ENCODE data around the gene IL17REL.

DNA sequence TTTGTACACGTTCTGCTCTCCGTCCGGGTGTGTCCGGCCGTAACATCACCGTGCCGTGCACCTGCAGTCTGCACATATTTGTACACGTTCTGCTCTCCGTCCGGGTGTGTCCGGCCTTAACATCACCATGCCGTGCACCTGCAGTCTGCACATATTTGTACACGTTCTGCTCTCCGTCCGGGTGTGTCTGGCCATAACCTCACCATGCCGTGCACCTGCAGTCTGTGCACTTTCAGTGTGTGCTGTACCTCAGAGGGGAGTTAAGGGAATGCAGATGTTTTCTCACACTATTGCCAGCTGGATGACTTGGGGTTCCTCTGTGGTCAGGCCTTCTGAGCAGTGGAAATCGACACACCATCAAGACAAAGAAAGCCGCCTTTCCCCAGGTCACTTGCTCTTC, 41.3 kb upstream of the IL17REL start:
- TF ChIP-seq, protein P1, sequence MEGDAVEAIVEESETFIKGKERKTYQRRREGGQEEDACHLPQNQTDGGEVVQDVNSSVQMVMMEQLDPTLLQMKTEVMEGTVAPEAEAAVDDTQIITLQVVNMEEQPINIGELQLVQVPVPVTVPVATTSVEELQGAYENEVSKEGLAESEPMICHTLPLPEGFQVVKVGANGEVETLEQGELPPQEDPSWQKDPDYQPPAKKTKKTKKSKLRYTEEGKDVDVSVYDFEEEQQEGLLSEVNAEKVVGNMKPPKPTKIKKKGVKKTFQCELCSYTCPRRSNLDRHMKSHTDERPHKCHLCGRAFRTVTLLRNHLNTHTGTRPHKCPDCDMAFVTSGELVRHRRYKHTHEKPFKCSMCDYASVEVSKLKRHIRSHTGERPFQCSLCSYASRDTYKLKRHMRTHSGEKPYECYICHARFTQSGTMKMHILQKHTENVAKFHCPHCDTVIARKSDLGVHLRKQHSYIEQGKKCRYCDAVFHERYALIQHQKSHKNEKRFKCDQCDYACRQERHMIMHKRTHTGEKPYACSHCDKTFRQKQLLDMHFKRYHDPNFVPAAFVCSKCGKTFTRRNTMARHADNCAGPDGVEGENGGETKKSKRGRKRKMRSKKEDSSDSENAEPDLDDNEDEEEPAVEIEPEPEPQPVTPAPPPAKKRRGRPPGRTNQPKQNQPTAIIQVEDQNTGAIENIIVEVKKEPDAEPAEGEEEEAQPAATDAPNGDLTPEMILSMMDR (IDR thresholded peaks at IDR 0.05 in 4 of 5, conservative IDR thresholded peaks at IDR 0.05 in 1 of 5) = no peak
- no peak for TF ChIP-seq POLR2A (IDR thresholded peaks at IDR 0.05)
